CD4-positive, alpha-beta T cell (primary cell): Measurements from ENCODE around the gene TNIK. TPM values are rescaled to one million over a fixed set of nuclear protein-coding genes. Genes with fewer than 3 reads are reported as not detected.

Experiments
- ATAC-seq: fragments of 200-7000 bp; cut with Tn5 transposase; one replicate; pipeline ENCODE4 v1.10.0; 2022; ENCODE audit warnings: mild to moderate bottlenecking; ENCODE audit not compliant: poor library complexity
- CTCF ChIA-PET: fragments of 350-600 bp; sonication (Branson Sonifier 250); formaldehyde crosslinking; loops from one replicate; lab custom pipeline; 2021; ENCODE audit warnings: antibody characterized with exemption, inconsistent platforms; lab: Charles Lee
- POLR2A ChIA-PET: fragments of 350-600 bp; sonication (Branson Sonifier 250); formaldehyde crosslinking; loops from one replicate; lab custom pipeline; 2021; ENCODE audit warnings: antibody characterized with exemption, inconsistent platforms; lab: Charles Lee
- DNase-seq, 14 experiments: peaks; one replicate each; pipeline ENCODE4 v3.0.0-alpha.2; 2013 to 2020; ENCODE audit warnings: mixed read lengths in 2 of 14
- H3K27ac ChIP-seq, 2 donors: one replicate each; pipeline versions ENCODE4 v1.5.1 to v1.7.0; 2013; ENCODE audit warnings: low read length in 2 of 2, low read depth in 1 of 2, mild to moderate bottlenecking in 1 of 2
- H3K27me3 ChIP-seq, 2 experiments: 1 replicate in 1 of 2; 2 replicates in 1 of 2; pipeline versions ENCODE4 v1.6.1 to v1.7.0; 2013; ENCODE audit warnings: low read length in 2 of 2, control low read depth in 1 of 2, mild to moderate bottlenecking in 1 of 2, moderate library complexity in 1 of 2; ENCODE audit not compliant: insufficient read depth in 2 of 2, control insufficient read depth in 1 of 2
- H3K36me3 ChIP-seq: one replicate; pipeline ENCODE4 v1.6.1; 2013; ENCODE audit warnings: low read length, control low read depth; ENCODE audit not compliant: insufficient read depth
- H3K4me1 ChIP-seq: one replicate; pipeline ENCODE4 v1.6.1; 2013; ENCODE audit warnings: low read length, control low read depth; ENCODE audit not compliant: insufficient read depth
- H3K4me3 ChIP-seq: one replicate; pipeline ENCODE4 v1.5.1; 2013; ENCODE audit warnings: mild to moderate bottlenecking, low read length, moderate library complexity
- H3K9me3 ChIP-seq, 2 experiments: 1 replicate in 1 of 2; 2 replicates in 1 of 2; pipeline versions ENCODE4 v1.6.1 to v1.7.0; 2013; ENCODE audit warnings: low read length in 2 of 2, mild to moderate bottlenecking in 2 of 2, control low read depth in 1 of 2, moderate library complexity in 1 of 2; ENCODE audit not compliant: control insufficient read depth in 1 of 2, insufficient read depth in 1 of 2
- H3K27ac Mint-ChIP-seq: one replicate; pipeline ENCODE4 v1.8.0; 2020; ENCODE audit warnings: mixed read lengths
- H3K27me3 Mint-ChIP-seq: one replicate; pipeline ENCODE4 v1.8.0; 2021; ENCODE audit warnings: mixed read lengths
- H3K36me3 Mint-ChIP-seq: one replicate; pipeline ENCODE4 v1.8.0; 2021; ENCODE audit warnings: low read depth, mixed read lengths
- H3K4me1 Mint-ChIP-seq: one replicate; pipeline ENCODE4 v1.8.0; 2021; ENCODE audit warnings: low read depth, mixed read lengths
- H3K4me3 Mint-ChIP-seq: one replicate; pipeline ENCODE4 v1.8.0; 2020; ENCODE audit warnings: mild to moderate bottlenecking, mixed read lengths
- H3K9me3 Mint-ChIP-seq: one replicate; pipeline ENCODE4 v1.8.0; 2020; ENCODE audit warnings: mixed read lengths
- CTCF ChIP-seq: fragments of 200-600 bp; IDR thresholded peaks from one replicate; pipeline ENCODE4 v1.8.0; 2022; ENCODE audit warnings: antibody characterized with exemption, mild to moderate bottlenecking
- intact Hi-C, 2 experiments: fragments of 100-400 bp; cut with DNase I in 1 of 2; cut with micrococcal nuclease in 1 of 2; formaldehyde crosslinking; loops; one replicate each; pipeline versions ENCODE4 v1.15.1 to v1.9.0; 2023 to 2025; cut with DNase I, micrococcal nuclease
- total RNA-seq, 174 experiments: library from RNA in 2 of 174; stranded (reverse) in 2 of 174; gene quantifications; one replicate each; pipeline ENCODE4 v1.2.3 and lab custom pipeline; 2021 to 2026

The TNIK gene
- total RNA-seq, 2 experiments from 2014 or later: 71.0 to 78.3 TPM

GRCh38 chr3:171222995-171223394, 237.2 kb downstream of the TNIK start:
- Mint-ChIP-seq H3K27ac (no peak overlapping the region), H3K4me1 (peaks cover 43% of the 10 kb centered on the region)
- CTCF ChIA-PET: no interaction called here

GRCh38 chr3:171221597-171221996, 238.6 kb downstream of the TNIK start:
- Mint-ChIP-seq H3K27ac (no peak overlapping the region), H3K27me3 (no peaks in the 10 kb centered on the region), H3K4me3 (no peak overlapping the region), H3K36me3 (peaks cover 30% of the 10 kb centered on the region), H3K4me1 (peaks cover 49% of the 10 kb centered on the region), H3K9me3 (no peaks in the 10 kb centered on the region)
- ATAC-seq: no peak
- Histone ChIP-seq H3K4me1 (no peaks in the 10 kb centered on the region), H3K27me3 (no peaks in the 10 kb centered on the region), H3K4me3 (no peak overlapping the region), H3K36me3 (peaks cover 4% of the 10 kb centered on the region), H3K9me3 (peaks cover 0 to 4% of the 10 kb centered on the region in 2 experiments), H3K27ac (no peak overlapping the region)
- no peak for DNase-seq
- intact Hi-C loops: no loop called here
- TF ChIP-seq CTCF: no peak
- ChIA-PET POLR2A (interaction anchor here (1.2 kb wide), 1 partner anchor 34 kb away, joined by 5 read pairs; no protein-coding TSS in a partner anchor), CTCF (no interaction called here)

More at GRCh38 chr3:171222995-171223394, 237.2 kb downstream of the TNIK start:
- ATAC-seq (no peak), DNase-seq (no peak)
- Mint-ChIP-seq H3K36me3 (peaks cover 42% of the 10 kb centered on the region), H3K9me3 (no peaks in the 10 kb centered on the region), H3K4me3 (no peak overlapping the region), H3K27me3 (no peaks in the 10 kb centered on the region)
- H3K27me3 ChIP-seq: no peaks in the 10 kb centered on the region
- no peaks in the 10 kb centered on the region for H3K4me1 ChIP-seq
- H3K9me3 ChIP-seq: peaks cover 0 to 4% of the 10 kb centered on the region in 2 experiments
- intact Hi-C loops: no loop called here
- H3K27ac ChIP-seq: no peak overlapping the region
- peaks cover 18% of the 10 kb centered on the region for H3K36me3 ChIP-seq
- H3K4me3 ChIP-seq: no peak overlapping the region
- POLR2A ChIA-PET: interaction anchor here (1.0 to 2.0 kb wide), 2 partner anchors 29 to 32 kb away, joined by 3 to 4 read pairs; no protein-coding TSS in a partner anchor
- no peak for TF ChIP-seq CTCF

- Histone ChIP-seq H3K4me3 (no peak overlapping the region), H3K36me3 (no peaks in the 10 kb centered on the region), H3K4me1 (no peaks in the 10 kb centered on the region), H3K9me3 (peaks cover 0 to 2% of the 10 kb centered on the region in 2 experiments), H3K27me3 (no peaks in the 10 kb centered on the region), H3K27ac (no peak overlapping the region)
- ChIA-PET CTCF (interaction anchor here (1.3 kb wide), 1 partner anchor 16 kb away, joined by 3 read pairs; no protein-coding TSS in a partner anchor), POLR2A (interaction anchor here (1.2 kb wide), 1 partner anchor 35 kb away, joined by 5 read pairs; no protein-coding TSS in a partner anchor)
- Mint-ChIP-seq H3K4me3 (no peak overlapping the region), H3K4me1 (peaks cover 46% of the 10 kb centered on the region), H3K27ac (no peak overlapping the region), H3K9me3 (no peaks in the 10 kb centered on the region), H3K27me3 (no peaks in the 10 kb centered on the region), H3K36me3 (peaks cover 26% of the 10 kb centered on the region)
- DNase-seq: no peak
- no peak for ATAC-seq
- TF ChIP-seq CTCF: no peak
- intact Hi-C loops: no loop called here
Measured at GRCh38 chr3:171221104-171221503, 239.1 kb downstream of the TNIK start.
